ENCODE results near the gene PIK3AP1.

Gene PIK3AP1

DNA sequence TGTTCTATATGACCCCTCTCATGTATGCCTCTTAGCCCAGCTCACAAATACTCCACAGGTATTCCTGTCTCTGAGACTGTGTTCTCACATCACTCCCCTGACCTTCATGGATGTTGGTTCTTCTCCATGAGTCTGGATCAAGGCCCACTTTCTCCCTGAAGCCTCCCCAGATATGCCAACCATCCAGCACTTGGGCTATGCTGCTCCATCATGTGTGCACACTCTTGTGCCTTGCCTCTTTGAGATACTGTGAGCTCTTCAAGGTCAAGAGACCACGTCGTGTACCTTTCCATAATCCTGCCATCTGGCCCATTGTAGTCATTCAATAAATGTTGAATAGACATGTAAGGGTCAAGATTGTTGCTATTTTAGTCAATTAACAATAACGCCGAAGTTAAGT lies 103.4 kb downstream of the PIK3AP1 start:
- no peaks in the 10 kb centered on the region for H3F3A ChIP-seq (ENCODE audit: insufficient read depth, low read length)
- H2AFZ ChIP-seq (ENCODE audit: low read length), result no peak overlapping the region
- H3K79me2 ChIP-seq (ENCODE audit: insufficient read depth, low read length), result no peaks in the 10 kb centered on the region
- H3K4me3 ChIP-seq (ENCODE audit: low read depth, low read length, poor library complexity, severe bottlenecking), result no peak overlapping the region
- H3K27me3 ChIP-seq (ENCODE audit: insufficient read depth, low read length), result no peaks in the 10 kb centered on the region
- no peaks in the 10 kb centered on the region for H3K9me2 ChIP-seq (ENCODE audit: low read depth, low read length)
- H3K36me3 ChIP-seq (ENCODE audit: insufficient read depth, low read length), result peaks cover 83% of the 10 kb centered on the region
- H3K27ac ChIP-seq (ENCODE audit: low read depth, low read length, poor library complexity, severe bottlenecking), result no peak overlapping the region
- no peak overlapping the region for H3K9ac ChIP-seq (ENCODE audit: low read length)
- no peak overlapping the region for H3K4me2 ChIP-seq (ENCODE audit: low read length)
- TF ChIP-seq, protein P1, sequence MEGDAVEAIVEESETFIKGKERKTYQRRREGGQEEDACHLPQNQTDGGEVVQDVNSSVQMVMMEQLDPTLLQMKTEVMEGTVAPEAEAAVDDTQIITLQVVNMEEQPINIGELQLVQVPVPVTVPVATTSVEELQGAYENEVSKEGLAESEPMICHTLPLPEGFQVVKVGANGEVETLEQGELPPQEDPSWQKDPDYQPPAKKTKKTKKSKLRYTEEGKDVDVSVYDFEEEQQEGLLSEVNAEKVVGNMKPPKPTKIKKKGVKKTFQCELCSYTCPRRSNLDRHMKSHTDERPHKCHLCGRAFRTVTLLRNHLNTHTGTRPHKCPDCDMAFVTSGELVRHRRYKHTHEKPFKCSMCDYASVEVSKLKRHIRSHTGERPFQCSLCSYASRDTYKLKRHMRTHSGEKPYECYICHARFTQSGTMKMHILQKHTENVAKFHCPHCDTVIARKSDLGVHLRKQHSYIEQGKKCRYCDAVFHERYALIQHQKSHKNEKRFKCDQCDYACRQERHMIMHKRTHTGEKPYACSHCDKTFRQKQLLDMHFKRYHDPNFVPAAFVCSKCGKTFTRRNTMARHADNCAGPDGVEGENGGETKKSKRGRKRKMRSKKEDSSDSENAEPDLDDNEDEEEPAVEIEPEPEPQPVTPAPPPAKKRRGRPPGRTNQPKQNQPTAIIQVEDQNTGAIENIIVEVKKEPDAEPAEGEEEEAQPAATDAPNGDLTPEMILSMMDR (IDR thresholded peaks at IDR 0.05; ENCODE audit: low read length), result no peak
- TF ChIP-seq EZH2 (IDR thresholded peaks at IDR 0.05; ENCODE audit: borderline replicate concordance, low read length), result no peak
- no peaks in the 10 kb centered on the region for H3K9me3 ChIP-seq (ENCODE audit: low read length)
- no peaks in the 10 kb centered on the region for H3K4me1 ChIP-seq (ENCODE audit: insufficient read depth, low read length, severe bottlenecking)
- H4K20me1 ChIP-seq (ENCODE audit: insufficient read depth, low read length), result no peaks in the 10 kb centered on the region

DNA sequence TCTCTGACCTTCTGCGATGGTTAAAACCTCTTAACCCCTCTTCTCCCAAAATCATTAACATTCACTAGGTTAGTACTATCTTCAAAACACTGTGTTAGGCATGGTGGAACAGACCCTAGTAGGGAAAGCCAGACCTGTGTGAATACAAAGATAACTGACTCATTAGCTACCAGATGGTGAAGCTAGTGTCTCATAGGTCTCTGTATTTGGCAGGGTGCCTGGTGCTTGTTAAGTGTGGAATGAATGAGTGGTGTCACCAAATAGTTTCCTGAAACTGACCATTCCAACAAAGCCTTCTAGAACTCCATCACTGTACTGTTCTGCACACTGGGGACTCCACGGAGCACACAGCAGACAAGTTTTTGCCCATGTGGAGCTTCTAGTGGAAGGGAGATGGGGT lies 105.8 kb downstream of the PIK3AP1 start:
- H3K36me3 ChIP-seq (ENCODE audit: insufficient read depth, low read length), result peaks cover 67% of the 10 kb centered on the region
- no peaks in the 10 kb centered on the region for H3K9me3 ChIP-seq (ENCODE audit: low read length)
- no peak overlapping the region for H2AFZ ChIP-seq (ENCODE audit: low read length)
- no peak for TF ChIP-seq EZH2 (IDR thresholded peaks at IDR 0.05; ENCODE audit: borderline replicate concordance, low read length)
- TF ChIP-seq, protein P1 (IDR thresholded peaks at IDR 0.05; ENCODE audit: low read length), result no peak
- no peaks in the 10 kb centered on the region for H3K27me3 ChIP-seq (ENCODE audit: insufficient read depth, low read length)
- no peaks in the 10 kb centered on the region for H3F3A ChIP-seq (ENCODE audit: insufficient read depth, low read length)
- no peak overlapping the region for H3K4me3 ChIP-seq (ENCODE audit: low read depth, low read length, poor library complexity, severe bottlenecking)
- no peak overlapping the region for H3K9ac ChIP-seq (ENCODE audit: low read length)
- no peaks in the 10 kb centered on the region for H3K9me2 ChIP-seq (ENCODE audit: low read depth, low read length)
- no peak overlapping the region for H3K4me2 ChIP-seq (ENCODE audit: low read length)
- H3K4me1 ChIP-seq (ENCODE audit: insufficient read depth, low read length, severe bottlenecking), result no peaks in the 10 kb centered on the region
- H3K79me2 ChIP-seq (ENCODE audit: insufficient read depth, low read length), result no peaks in the 10 kb centered on the region
- H3K27ac ChIP-seq (ENCODE audit: low read depth, low read length, poor library complexity, severe bottlenecking), result no peak overlapping the region
- no peaks in the 10 kb centered on the region for H4K20me1 ChIP-seq (ENCODE audit: insufficient read depth, low read length)

DNA sequence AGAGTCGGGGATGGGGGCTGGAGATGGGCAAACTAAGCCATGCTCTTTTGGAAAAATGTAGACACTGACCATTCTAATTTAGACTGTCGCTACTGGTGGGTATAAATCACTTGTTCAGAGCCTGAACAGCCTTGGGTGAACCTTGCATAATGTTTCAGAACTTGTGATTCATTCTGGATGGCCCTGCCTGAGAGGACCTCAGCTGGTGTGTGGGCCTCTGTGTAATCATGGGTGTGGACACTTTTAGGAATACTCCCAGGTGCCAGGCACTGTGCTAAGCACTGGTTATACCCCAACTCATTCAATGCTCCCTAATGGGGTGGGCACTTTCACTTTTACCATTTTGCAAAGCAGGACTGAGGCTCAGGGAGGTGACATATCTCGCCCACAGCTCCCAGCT lies 106.7 kb downstream of the PIK3AP1 start:
- Histone ChIP-seq H4K20me1 (ENCODE audit: insufficient read depth, low read length) (no peaks in the 10 kb centered on the region), H3K27ac (ENCODE audit: low read depth, low read length, poor library complexity, severe bottlenecking) (no peak overlapping the region), H3K4me1 (ENCODE audit: insufficient read depth, low read length, severe bottlenecking) (no peaks in the 10 kb centered on the region), H2AFZ (ENCODE audit: low read length) (no peak overlapping the region), H3K36me3 (ENCODE audit: insufficient read depth, low read length) (peaks cover 67% of the 10 kb centered on the region), H3K79me2 (ENCODE audit: insufficient read depth, low read length) (no peaks in the 10 kb centered on the region), H3K9me3 (ENCODE audit: low read length) (no peaks in the 10 kb centered on the region), H3K9me2 (ENCODE audit: low read depth, low read length) (no peaks in the 10 kb centered on the region), H3K9ac (ENCODE audit: low read length) (no peak overlapping the region), H3F3A (ENCODE audit: insufficient read depth, low read length) (no peaks in the 10 kb centered on the region), H3K27me3 (ENCODE audit: insufficient read depth, low read length) (no peaks in the 10 kb centered on the region), H3K4me2 (ENCODE audit: low read length) (no peak overlapping the region), H3K4me3 (ENCODE audit: low read depth, low read length, poor library complexity, severe bottlenecking) (no peak overlapping the region)
- TF ChIP-seq, protein P1 (IDR thresholded peaks at IDR 0.05; ENCODE audit: low read length), result no peak
- TF ChIP-seq EZH2 (IDR thresholded peaks at IDR 0.05; ENCODE audit: borderline replicate concordance, low read length), result no peak
